GM10266 (cell line): Measurements from ENCODE around the gene TRABD2B.

Experiments
- DNase-seq: peaks from one replicate; pipeline ENCODE4 v3.0.0; 2012; ENCODE audit errors: extremely low spot score
- CTCF ChIP-seq: IDR thresholded peaks from 2 replicates; pipeline ENCODE4 v1.5.1; 2012; ENCODE audit warnings: mild to moderate bottlenecking, low read depth; ENCODE audit not compliant: control insufficient read depth, insufficient read depth; ENCODE audit errors: missing control alignments

The TRABD2B gene

GRCh38 chr1:48006264-48006663, 9.1 kb upstream of the TRABD2B start:
- DNase-seq = no peak

GRCh38 chr1:48005253-48006117, 8.3 kb upstream of the TRABD2B start:
- TF ChIP-seq CTCF = no peak
- DNase-seq = no peak

More at GRCh38 chr1:48006264-48006663, 9.1 kb upstream of the TRABD2B start:
- no peak for TF ChIP-seq CTCF

- no peak for DNase-seq
- TF ChIP-seq CTCF = no peak
Measured at GRCh38 chr1:48003741-48004531, 6.8 kb upstream of the TRABD2B start.

GRCh38 chr1:48002142-48002541, 5.0 kb upstream of the TRABD2B start:
- DNase-seq = no peak
- no peak for TF ChIP-seq CTCF

- no peak for DNase-seq
- no peak for TF ChIP-seq CTCF
Measured at GRCh38 chr1:48001696-48002095, 4.5 kb upstream of the TRABD2B start.

- no peak for TF ChIP-seq CTCF
- no peak for DNase-seq
Measured at GRCh38 chr1:48000883-48001282, 3.7 kb upstream of the TRABD2B start.

GRCh38 chr1:47999097-47999496, 1.9 kb upstream of the TRABD2B start:
- TF ChIP-seq CTCF = no peak
- DNase-seq = no peak
